HG03457 (cell line): Measurements from ENCODE around the gene CHDH.

Source experiments
- ATAC-seq: cut with Tn5 transposase; IDR thresholded peaks from one replicate; pipeline ENCODE4 v1.9.1; 2021; ENCODE audit warnings: moderate number of reproducible peaks; ENCODE audit not compliant: unreplicated experiment

The CHDH gene

DNA sequence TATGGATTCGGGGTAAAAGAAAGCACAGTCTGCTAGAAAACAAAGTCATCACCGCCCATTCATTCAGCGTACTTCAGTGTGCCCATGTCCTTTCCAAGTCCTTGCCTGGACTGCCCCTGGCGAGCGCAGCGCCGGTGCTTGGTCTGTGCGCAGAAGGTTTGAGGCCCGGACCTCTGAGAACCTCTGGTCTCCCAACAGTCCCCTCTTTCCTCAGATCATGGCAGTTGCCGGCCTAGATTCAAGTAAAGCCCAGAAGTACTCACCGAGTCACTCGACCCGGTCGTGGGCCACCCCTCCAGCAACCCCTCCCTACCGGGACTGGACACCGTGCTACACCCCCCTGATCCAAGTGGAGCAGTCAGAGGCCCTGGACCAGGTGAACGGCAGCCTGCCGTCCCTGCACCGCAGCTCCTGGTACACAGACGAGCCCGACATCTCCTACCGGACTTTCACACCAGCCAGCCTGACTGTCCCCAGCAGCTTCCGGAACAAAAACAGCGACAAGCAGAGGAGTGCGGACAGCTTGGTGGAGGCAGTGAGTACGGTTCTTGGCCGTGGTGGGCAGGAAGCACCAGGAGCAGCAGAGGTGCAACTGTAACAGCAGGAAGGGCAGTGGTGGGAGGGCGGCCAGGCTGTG, 36.3 kb downstream of the CHDH start:
- ATAC-seq, result no peak

DNA sequence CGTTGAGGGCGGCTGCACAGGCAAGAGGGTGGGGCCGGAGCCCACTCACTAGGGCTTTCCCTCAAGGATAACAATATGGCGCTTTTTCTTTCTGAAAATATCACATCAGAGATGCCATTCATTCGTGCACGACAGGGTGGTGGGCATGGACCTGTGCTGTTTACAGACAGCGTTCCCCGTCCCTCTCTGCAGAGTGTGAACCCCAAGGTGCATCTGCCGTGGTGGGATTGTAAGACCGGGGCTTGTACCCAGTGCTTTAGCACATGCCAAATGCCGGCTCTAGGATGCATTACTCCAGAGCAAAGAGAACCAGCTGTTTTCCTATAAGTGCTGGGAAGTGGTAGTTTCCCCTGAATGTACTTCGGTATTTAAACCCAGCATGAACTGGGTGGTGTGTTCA, 37.0 kb downstream of the CHDH start:
- ATAC-seq, result no peak

DNA sequence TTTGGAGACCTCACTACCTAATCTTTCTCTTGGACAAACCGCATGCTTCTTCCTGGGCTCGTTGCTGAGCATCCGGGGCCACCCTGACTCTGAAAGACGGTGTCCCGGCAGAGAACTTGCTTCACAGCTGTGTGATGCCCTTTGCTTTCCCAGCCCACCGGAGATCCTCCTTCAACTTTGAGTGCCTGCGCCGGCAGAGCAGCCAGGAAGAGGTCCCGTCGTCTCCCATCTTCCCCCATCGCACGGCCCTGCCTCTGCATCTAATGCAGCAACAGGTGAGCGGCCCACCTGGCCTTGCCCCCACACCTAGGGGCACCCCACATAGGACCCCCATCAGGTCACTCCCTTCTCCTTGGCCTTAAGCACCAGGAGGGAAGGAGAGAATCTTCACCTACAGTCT, 37.7 kb downstream of the CHDH start:
- ATAC-seq, result no peak

DNA sequence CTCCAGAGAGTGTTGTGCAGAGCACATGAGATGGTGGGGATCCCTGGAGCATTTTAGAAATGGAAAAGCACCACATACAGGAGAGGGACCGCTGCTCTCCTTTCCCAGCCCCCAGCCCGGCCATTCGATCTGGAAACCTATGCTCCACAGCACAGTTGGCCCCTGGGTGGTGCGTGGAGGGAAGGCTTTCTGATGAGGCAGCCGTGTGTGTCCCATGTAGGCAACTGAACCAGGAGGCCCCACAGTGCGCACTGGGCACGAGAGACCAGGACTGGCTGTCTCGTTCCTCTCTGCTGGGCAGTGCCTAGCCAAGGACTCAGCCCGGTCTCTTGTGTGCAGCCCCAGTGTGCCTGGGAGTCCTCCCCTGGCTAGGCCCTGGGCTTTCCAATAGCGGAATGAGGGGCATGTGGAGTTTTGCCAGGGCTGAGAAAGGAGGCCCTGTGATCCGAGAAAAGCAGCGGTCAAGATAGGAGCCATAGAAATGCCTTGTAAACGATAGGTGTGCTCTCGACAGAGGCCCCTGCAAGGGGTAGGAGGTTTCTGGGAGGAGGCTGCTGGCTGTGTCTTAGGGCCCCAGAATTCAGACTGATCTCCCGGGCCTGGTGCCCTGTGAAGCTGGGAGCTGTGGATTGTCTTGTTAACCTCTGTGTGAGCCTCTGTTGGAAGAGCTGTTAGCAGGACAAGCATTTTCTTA, 39.0 kb downstream of the CHDH start:
- ATAC-seq, result no peak

DNA sequence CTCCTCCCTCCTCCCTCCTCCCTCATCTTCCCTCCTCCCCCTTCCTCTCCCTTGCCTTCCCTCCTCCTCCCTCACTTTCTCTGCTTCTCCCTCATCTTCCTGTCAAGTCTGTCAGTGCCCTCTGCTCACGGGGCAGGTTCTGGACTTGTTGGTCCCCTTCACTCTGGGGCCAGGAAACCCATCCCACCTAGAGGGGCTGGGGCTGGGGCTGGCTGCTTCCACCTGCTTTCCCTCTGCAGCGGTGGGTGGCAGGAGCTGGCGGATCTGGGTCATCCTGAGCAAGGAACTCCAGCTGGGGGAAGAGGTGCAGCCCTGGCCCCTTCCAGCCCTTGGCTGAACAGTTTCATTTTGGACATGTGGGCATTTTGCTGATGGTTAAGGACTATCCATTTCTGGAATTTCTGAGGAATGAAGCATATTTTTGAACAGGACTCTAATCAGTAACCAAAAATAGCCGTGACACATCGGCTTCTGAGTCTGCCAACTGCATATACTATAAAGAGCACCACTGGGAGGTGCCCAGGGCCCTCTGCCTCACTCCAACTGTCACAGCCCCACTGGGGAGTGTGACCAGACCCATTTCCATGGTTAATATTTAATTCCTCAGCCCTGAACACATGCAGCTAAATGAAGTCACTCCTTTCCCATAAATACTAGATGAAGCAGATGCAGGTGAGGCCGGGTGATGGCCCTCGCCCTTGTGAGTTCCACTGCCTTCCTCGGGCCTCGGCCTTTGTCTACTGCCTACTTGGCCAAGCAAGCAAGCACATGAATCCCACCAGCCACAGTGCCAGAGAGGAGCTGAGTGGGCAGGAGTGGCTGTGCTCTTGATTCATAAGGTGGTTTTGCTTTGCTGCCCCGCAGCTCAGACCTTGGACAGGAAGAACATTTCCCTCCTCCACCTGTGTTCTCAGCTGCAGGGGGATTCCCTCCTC, 39.8 kb downstream of the CHDH start:
- ATAC-seq, result no peak

DNA sequence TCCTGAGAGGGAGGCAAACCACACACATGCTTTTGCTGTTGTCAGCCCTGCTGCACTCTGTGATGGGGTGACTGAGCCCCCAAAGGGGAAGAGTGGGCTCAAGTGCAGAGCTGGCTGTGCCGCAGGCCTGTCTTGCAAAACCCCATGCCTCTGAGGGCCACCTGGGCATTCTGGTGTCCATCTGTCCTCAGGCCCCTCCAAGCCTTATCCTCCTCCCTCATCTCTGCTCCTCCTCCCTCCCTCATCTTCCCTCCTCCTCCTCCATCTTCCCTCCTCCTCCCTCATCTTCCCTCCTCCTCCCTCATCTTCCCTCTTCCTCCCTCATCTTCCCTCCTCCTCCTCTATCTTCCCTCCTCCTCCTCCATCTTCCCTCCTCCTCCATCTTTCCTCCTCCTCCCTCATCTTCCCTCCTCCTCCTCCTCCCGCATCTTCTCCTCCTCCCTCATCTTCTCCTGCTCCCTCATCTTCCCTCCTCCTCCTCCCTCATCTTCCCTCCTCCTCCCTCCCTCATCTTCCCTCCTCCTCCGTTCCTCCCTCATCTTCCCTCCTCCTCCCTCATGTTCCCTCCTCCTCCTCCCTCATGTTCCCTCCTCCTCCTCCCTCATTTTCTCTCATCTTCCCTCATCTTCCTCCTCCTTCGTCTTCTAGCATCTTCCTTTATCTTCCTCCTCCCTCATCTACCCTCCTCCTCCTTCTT, 40.6 kb downstream of the CHDH start:
- ATAC-seq, result no peak

DNA sequence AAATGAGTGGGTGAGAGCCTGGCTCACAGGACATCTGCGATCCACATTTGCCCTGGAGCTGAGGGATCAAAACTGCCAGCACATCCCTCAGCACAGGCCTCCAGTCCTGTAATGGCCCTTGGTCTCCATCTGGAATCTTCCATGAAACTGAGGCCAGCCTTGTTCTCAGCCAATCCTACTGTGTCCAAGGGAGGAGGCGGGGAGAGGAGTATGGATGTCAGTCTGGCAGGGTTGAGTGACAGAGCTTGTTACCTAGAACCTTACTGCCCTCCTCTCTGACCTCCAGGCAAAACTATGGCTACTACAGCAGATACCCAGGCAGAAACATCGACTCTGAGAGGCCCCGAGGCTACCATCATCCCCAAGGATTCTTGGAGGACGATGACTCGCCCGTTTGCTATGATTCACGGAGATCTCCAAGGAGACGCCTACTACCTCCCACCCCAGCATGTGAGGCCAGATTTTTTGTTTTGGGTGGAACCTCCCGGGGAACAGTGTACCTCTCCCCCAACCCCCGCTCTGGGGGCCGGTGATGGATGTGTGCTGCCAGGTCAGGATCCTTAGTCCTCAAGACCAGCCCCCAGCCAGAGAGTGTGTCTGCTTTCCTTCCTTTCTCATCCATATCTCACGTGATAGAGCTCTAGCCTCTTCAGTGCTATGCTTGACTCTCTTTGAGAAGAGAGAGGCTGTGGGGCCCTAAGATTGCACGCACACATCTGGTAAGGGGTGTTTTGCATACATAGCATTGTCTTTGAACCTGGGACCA, 41.3 kb downstream of the CHDH start:
- no peak for ATAC-seq

DNA sequence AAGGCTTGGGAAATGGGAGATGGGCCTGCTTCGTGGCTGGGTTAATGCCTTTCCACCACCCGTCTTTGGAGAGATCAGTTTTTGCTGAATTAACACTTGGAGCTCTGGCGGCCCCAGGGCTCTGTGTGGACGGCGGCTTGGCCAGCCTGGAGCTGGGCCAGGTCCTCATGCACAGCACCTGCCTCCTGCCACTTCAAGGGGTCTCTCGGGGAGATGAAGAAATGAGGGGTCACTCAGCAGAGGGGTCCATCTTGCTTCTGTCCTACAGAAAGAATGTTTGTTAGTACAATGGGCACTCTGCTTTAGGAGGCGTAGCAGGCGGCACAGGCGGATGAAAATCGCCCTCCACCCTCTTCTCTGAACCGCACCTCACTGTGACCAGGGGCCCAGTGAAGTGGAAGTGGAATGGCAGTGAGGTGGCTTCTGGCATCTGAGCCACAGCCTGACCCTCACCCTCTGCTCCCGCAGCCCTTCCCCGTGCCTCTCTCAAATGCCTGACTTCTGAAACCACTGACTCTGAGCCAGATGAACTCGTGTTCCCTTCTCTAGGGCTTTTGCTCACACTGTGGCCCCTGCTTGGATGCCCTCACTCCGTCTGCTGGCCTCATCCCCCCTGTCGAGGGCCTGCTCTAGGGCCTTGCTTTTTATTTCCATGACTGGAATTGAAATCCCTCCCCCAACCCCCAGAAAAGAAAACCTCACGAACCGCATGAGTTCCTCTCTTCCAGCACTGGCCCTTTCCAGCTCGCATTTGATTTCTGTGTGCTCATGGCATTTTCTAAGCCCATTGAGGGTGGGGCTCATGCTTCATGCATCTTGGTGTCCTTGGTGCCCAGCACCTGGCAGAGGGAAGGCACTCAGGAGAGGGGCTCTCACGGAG, 42.2 kb downstream of the CHDH start:
- ATAC-seq, result no peak

DNA sequence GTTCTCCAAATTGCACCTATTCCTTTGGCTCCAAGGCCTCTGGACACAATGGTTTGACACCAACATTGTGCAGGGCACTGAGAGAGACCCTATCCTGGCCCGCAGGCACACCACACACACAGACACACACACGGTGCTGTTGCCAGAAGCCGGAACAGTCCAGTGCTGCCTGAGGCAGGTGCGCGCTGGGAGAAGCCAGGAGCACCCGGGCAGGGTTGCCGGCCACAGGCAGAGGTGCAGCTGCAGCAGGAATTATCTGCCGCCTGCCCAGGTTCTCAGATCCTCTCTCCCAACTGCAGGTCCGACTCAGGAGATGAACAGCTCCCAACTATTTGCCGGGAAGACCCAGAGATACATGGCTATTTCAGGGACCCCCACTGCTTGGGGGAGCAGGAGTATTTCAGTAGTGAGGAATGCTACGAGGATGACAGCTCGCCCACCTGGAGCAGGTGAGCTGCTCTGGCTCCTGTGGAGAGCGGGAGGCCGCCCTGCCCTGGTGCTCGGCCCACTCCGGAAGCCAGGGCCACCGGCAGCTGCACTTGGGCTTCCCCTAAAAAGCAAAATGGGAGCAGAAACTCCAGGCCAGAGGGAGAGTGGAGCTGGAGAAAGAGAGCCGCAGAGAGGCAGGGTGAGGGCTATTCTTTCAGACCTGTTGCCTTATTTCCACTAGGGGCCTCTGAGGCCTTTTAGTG, 42.9 kb downstream of the CHDH start:
- no peak for ATAC-seq

DNA sequence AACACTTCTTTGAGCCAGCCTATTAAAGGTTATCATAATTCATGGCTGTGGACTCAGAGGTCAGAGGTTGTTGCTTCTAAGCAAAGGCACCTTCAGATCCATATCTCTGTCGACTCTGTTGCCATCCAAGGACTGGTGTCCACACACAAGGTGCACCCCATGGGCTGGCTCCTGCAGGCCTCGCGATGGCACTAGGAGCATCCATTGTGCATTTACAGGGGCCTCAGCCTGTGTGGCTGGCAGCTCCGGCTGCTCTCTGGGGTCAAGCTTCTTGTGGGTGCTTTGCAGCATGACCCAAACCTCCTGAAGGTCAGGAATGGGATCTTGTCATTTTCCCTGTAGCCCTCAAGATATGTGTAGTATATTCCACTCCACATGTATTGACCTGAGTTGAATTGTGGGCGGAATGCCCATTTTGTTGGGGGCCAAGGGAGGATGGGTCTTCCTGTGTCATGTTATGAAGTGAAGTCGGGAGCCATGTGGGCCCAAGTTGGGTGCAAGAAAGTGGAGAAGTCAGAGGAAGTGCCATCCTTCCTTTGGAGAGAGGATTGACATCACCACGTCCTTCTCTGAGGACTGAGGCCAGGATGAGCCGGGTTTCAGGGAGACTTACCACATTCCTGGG, 43.9 kb downstream of the CHDH start:
- no peak for ATAC-seq

DNA sequence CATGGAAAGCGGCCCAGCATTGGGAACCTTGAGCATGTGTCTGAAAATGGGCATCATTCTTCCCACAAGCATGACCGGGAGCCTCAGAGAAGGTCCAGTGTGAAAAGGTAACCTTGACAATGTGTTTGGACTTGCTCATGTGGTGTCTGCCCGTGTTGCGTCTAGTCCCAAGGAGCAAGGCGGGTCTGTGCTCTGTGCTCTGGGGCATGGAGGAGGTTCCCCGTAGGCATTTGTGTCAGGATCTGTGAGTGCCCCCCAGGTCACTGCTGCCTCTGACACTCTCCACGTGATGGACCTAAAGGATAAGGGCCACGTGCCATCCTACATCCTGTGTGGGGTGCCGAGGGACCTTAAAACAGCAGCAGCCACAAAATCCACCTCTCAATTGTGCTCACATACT, 44.9 kb downstream of the CHDH start:
- ATAC-seq, result no peak

DNA sequence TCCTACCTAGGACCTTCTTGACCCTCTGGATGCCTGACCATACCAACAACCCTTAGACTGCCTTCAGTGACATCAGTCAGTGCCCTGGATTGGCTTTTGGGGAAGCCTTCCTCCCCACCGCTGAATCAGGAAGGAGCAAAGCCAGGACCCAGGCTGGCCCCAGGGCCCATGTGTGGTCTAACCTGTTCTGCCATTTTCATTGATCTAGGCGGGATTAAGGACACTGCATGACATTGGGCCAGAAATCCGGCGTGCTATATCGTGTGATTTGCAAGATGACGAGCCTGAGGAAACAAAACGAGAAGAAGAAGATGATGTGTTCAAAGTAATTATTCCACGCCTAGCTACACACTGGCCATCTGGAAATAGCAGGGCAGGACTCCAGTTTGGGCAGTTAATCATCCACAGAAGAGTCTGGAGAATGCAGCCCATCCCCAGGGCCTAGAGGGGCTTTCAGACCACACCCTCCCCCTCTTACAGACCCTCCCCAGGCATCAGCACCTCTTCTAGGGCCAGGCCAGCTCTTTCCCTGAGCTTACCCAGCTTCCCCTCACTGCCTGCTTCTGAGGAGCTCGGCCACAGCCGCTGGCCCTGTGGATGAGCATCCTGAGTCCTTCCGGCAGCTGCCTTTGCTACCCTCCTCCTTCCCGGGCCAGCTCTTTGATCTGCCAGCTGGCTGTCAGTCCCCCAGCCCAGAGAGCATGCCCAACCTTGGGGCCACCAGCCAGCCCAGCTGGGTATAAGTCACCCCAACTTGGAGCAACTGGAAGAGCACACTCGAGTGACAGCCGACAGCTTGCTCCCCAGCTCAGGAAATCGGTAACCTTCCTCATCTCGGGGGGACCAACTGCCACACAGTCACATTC, 45.9 kb downstream of the CHDH start:
- ATAC-seq, result no peak

DNA sequence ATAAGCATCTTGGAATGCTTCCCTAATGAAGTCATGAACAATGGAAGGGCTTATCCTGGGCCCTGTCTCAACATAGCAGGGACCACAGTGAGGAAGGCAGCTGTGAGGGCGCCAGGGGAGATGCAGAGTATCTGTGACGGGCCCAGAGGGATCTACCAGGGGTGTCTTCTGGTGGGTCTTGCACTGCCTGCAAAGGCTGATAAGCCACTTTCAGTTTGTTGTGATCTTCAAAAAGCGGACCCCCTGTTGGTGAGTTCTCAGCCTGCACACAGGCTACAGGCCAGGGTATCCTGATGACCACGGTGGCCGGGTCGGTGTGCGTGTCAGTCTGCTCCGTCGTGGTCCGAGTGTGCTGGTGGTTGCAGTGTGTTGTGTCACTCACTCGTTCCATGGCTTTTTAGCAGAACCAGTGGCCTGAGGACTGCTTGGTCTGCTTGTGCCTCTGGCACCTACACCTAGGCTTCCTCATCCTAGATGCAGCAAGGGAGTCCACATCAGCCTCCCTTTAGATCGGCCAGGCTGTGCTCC, 46.8 kb downstream of the CHDH start:
- no peak for ATAC-seq

DNA sequence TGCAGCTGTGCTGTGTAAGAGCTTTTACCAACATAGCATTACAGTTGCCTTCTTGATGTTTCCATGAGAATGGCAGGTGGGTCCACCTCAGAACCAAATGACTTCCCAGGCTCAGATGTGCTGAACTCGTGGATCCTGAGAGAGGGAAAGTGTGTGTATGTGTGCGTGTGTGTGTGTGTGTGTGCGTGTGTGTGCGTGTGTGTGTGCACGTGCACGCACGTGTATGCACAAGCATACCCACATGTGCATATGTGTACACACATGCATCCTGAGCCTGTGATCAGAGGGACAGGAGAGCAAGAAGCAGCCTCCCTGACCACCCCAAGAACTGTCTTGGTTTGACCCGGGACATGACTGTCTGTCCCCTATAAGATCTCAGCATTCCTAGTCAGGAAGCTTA, 48.1 kb downstream of the CHDH start:
- no peak for ATAC-seq

DNA sequence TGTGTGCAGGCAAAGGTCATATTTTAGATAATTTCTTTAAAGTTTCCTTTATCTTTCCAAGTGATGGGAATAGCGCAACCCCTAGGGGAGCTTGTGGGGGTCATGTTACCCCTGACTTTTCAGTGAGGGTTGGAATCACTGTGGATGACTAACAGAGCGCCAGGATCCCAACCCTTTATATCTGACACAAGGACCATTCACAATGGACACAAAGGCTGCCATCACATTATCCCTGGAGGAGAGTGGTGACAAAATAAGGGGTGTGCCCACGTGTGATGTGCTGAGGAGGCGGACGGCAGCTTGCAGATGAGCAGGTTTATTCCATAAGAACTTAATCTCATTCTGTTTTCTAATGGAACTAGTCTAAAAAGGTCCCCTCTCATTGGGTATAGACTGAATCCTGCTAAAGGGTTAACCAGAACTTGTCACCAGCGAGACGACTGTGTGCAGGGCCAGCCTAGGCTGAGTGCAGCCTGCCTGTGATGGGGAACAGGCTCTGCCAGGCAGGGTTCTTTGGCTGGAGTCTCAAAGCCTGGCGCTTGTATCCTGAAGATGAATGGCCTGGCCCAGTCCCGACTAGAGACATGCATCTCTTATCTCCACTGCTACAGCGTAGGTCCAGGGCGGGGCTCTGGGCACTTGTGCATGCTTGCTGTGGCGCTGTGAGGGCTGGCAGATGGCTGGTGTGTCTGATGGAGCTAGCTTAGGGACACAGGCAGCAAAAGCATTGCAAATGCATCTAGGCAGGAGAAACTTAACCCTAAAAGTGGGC, 50.2 kb downstream of the CHDH start:
- no peak for ATAC-seq

DNA sequence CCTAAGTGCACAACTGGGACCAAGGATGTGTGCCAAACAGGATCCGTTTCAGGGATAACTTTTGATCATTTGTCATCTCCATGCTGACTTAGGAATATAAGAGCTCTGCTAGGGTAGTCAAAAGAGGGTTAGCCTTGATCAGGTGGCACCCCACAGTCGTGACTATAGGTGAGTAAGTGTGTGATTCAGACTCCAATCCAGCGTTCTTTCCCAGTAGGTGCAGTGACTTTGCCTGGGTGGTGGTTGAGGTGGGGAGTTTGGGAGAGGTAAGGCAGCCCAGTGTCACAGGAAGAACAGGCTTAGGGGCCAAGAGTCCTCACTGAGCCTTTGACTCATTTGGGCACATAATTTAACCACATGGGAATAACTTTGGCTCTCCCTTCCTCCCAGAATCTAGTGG, 51.0 kb downstream of the CHDH start:
- no peak for ATAC-seq

DNA sequence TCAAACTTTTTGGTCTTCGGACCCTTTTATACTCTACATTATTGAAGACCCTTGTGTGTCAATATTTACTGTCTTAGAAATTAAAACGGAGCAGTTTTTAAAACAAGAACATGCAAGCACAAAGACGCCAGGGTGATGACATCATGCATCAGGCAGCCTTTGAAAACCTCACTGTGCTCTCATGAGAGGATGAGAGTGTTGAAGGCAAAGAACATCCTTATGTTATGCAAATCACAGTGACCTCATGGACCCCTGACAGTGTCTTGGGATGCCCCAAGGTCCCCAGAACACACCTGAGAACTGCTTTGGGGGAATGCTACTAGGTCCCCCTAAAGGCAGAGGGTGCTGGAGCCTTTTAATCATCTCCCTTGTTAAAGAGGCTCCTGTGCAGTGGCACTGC, 51.6 kb downstream of the CHDH start:
- no peak for ATAC-seq
